GM19035 (cell line): Measurements from ENCODE around the gene NAV2.
"Not testable (repeated sequence)": the region's sequence is repeated elsewhere in the genome, so short reads cannot be mapped to it uniquely, and the experiment has no call there.

Experiments used
- ATAC-seq: cut with Tn5 transposase; IDR thresholded peaks from one replicate; pipeline ENCODE4 v1.9.1; 2021; ENCODE audit not compliant: unreplicated experiment

The NAV2 gene

GRCh38 chr11:19985111-19985510, 272.5 kb downstream of the NAV2 start:
- ATAC-seq, result no peak

- no peak for ATAC-seq
These were observed 274.7 kb downstream of the NAV2 start for GRCh38 chr11:19987331-19987801.

- ATAC-seq, result no peak
These were observed 276.0 kb downstream of the NAV2 start for GRCh38 chr11:19988598-19988997.

- ATAC-seq, result no peak
These were observed 276.6 kb downstream of the NAV2 start for GRCh38 chr11:19989191-19989590.

GRCh38 chr11:19992162-19992561, 279.5 kb downstream of the NAV2 start:
- no peak for ATAC-seq

- ATAC-seq, result no peak
These were observed 280.4 kb downstream of the NAV2 start for GRCh38 chr11:19992998-19993397.

- no peak for ATAC-seq
These were observed 282.0 kb downstream of the NAV2 start for GRCh38 chr11:19994672-19995071.

GRCh38 chr11:19995145-19995544, 282.5 kb downstream of the NAV2 start:
- ATAC-seq, result no peak

GRCh38 chr11:19996571-19996970, 283.9 kb downstream of the NAV2 start:
- no peak for ATAC-seq

GRCh38 chr11:20000022-20000350, 287.3 kb downstream of the NAV2 start:
- ATAC-seq, result no peak

GRCh38 chr11:20000351-20001134, 287.9 kb downstream of the NAV2 start:
- no peak for ATAC-seq

GRCh38 chr11:20002312-20003216, 289.9 kb downstream of the NAV2 start:
- ATAC-seq, result no peak

GRCh38 chr11:20003351-20003750, 290.7 kb downstream of the NAV2 start:
- no peak for ATAC-seq

- ATAC-seq, result no peak
These were observed 292.2 kb downstream of the NAV2 start for GRCh38 chr11:20004866-20005265.

- ATAC-seq, result no peak
These were observed 293.1 kb downstream of the NAV2 start for GRCh38 chr11:20005747-20006146.

- ATAC-seq, result not testable (repeated sequence)
These were observed 294.0 kb downstream of the NAV2 start for GRCh38 chr11:20006618-20007017.

GRCh38 chr11:20007386-20007785, 294.7 kb downstream of the NAV2 start:
- ATAC-seq, result no peak

GRCh38 chr11:20008190-20008870, 295.7 kb downstream of the NAV2 start:
- ATAC-seq, result no peak

GRCh38 chr11:20008871-20009644, 296.4 kb downstream of the NAV2 start:
- ATAC-seq, result no peak

GRCh38 chr11:20010156-20010850, 297.7 kb downstream of the NAV2 start:
- no peak for ATAC-seq
